IMR-90 (cell line): ENCODE measurements around the gene CGB7.

Experiments
- BHLHE40 ChIP-seq: fragments of 150-350 bp; IDR thresholded peaks from 2 replicates; pipeline ENCODE4 v1.6.1; 2016; ENCODE audit warnings: mild to moderate bottlenecking, low read depth, low read length
- CEBPB ChIP-seq: IDR thresholded peaks from 2 replicates; pipeline ENCODE4 v1.6.1; 2012; ENCODE audit warnings: low read depth, low read length, improper control_type of control experiment
- CTCF ChIP-seq: conservative IDR thresholded peaks from 2 replicates; pipeline ENCODE4 v1.5.1; 2012; ENCODE audit warnings: mild to moderate bottlenecking, low read depth, low read length, improper control_type of control experiment
- MAFK ChIP-seq: IDR thresholded peaks from 2 replicates; pipeline ENCODE4 v1.6.1; 2012; ENCODE audit warnings: low read depth, low read length, improper control_type of control experiment
- MAZ ChIP-seq: IDR thresholded peaks from 2 replicates; pipeline ENCODE4 v1.6.1; 2012; ENCODE audit warnings: low read depth, mild to moderate bottlenecking, low read length, improper control_type of control experiment, moderate library complexity, borderline replicate concordance
- NFE2L2 ChIP-seq: fragments of 150-350 bp; IDR thresholded peaks from 2 replicates; pipeline ENCODE4 v1.6.1; 2016; ENCODE audit warnings: low read depth, mild to moderate bottlenecking, low read length
- POLR2A ChIP-seq: IDR thresholded peaks from 2 replicates; pipeline ENCODE4 v1.6.1; 2012; ENCODE audit warnings: mild to moderate bottlenecking, low read depth, low read length
- RAD21 ChIP-seq: IDR thresholded peaks from 2 replicates; pipeline ENCODE4 v1.6.1; 2012; ENCODE audit warnings: low read length, improper control_type of control experiment
- RCOR1 ChIP-seq: IDR thresholded peaks from 2 replicates; pipeline ENCODE4 v1.6.1; 2012; ENCODE audit warnings: mild to moderate bottlenecking, low read length, improper control_type of control experiment; ENCODE audit not compliant: insufficient replicate concordance
- SMC3 ChIP-seq: fragments of 150-350 bp; IDR thresholded peaks from 2 replicates; pipeline ENCODE4 v1.6.1; 2016; ENCODE audit warnings: low read depth, mild to moderate bottlenecking, antibody characterized with exemption, low read length, moderate library complexity

- TF ChIP-seq MAZ (no peak), CTCF (no peak), SMC3 (no peak), CEBPB (no peak), POLR2A (no peak), RCOR1 (no peak), NFE2L2 (no peak), MAFK (no peak), BHLHE40 (no peak), RAD21 (no peak)
Measured at GRCh38 chr19:49084206-49085019, 26.9 kb upstream of the CGB7 start.
